ENCODE data around the gene CD274. TPM values are rescaled to one million over a fixed set of nuclear protein-coding genes. Genes with fewer than 3 reads are reported as not detected.

The CD274 gene
- polyA plus RNA-seq, 1 experiment, result 3.8 TPM

DNA sequence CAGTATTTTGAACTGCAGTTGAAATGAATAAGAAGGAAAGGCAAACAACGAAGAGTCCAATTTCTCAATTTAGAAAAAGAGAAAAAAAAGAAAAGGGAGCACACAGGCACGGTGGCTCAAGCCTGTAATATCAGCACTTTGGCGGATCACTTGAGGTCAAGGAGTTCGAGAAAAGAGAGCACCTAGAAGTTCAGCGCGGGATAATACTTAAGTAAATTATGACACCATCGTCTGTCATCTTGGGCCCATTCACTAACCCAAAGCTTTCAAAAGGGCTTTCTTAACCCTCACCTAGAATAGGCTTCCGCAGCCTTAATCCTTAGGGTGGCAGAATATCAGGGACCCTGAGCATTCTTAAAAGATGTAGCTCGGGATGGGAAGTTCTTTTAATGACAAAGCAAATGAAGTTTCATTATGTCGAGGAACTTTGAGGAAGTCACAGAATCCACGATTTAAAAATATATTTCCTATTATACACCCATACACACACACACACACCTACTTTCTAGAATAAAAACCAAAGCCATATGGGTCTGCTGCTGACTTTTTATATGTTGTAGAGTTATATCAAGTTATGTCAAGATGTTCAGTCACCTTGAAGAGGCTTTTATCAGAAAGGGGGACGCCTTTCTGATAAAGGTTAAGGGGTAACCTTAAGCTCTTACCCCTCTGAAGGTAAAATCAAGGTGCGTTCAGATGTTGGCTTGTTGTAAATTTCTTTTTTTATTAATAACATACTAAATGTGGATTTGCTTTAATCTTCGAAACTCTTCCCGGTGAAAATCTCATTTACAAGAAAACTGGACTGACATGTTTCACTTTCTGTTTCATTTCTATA lies 602 bp upstream of the CD274 start:
- TF ChIP-seq, protein P1, sequence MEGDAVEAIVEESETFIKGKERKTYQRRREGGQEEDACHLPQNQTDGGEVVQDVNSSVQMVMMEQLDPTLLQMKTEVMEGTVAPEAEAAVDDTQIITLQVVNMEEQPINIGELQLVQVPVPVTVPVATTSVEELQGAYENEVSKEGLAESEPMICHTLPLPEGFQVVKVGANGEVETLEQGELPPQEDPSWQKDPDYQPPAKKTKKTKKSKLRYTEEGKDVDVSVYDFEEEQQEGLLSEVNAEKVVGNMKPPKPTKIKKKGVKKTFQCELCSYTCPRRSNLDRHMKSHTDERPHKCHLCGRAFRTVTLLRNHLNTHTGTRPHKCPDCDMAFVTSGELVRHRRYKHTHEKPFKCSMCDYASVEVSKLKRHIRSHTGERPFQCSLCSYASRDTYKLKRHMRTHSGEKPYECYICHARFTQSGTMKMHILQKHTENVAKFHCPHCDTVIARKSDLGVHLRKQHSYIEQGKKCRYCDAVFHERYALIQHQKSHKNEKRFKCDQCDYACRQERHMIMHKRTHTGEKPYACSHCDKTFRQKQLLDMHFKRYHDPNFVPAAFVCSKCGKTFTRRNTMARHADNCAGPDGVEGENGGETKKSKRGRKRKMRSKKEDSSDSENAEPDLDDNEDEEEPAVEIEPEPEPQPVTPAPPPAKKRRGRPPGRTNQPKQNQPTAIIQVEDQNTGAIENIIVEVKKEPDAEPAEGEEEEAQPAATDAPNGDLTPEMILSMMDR (IDR thresholded peaks at IDR 0.05; ENCODE audit: insufficient read depth, low read depth, low read length), result no peak
- CTCF ChIA-PET, result interaction anchor here (0.7 to 4.5 kb wide), 22 partner anchors 8 to 708 kb away, joined by 3 to 30 read pairs (median 4); partner anchors contain the start of gene PLGRKT
- POLR2A ChIA-PET, result interaction anchor here (0.7 to 1.1 kb wide), 2 partner anchors 12 to 155 kb away, joined by 4 read pairs; partner anchors contain the start of gene PLGRKT
- H3K36me3 ChIP-seq (ENCODE audit: control insufficient read depth, insufficient read depth, low read length), result no peaks in the 10 kb centered on the region
- H3K27me3 ChIP-seq (ENCODE audit: control insufficient read depth, insufficient read depth, low read length), result no peaks in the 10 kb centered on the region
- DNase-seq (ENCODE audit: low read depth), result no peak
- peak overlapping the region; percentile 72 for H3K4me3 ChIP-seq (ENCODE audit: low read depth, low read length)

DNA sequence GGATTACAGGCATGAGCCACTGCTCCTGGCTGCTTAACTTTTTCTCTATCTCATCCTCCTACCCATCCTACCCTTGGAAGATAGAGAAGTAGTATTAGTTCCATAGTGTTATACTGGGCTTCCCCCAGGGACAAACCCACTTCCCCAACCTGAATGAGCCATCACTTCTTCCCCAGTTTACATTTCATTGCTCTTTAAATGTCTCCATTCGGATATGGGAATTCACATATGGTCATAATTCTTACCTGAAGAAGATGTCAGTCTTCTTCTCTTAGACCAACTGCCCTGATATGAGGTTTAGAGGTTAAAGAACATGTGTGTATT lies 1.9 kb downstream of the CD274 start:
- Histone ChIP-seq H3K36me3 (ENCODE audit: control insufficient read depth, insufficient read depth, low read length) (no peaks in the 10 kb centered on the region), H3K4me3 (ENCODE audit: low read depth, low read length) (no peak overlapping the region), H3K27me3 (ENCODE audit: control insufficient read depth, insufficient read depth, low read length) (no peaks in the 10 kb centered on the region)
- POLR2A ChIA-PET, result no interaction called here
- TF ChIP-seq, protein P1 (IDR thresholded peaks at IDR 0.05; ENCODE audit: insufficient read depth, low read depth, low read length), result no peak
- CTCF ChIA-PET, result interaction anchor here (1.0 kb wide), 1 partner anchor 137 kb away, joined by 4 read pairs; no protein-coding TSS in a partner anchor
- DNase-seq (ENCODE audit: low read depth), result no peak

DNA sequence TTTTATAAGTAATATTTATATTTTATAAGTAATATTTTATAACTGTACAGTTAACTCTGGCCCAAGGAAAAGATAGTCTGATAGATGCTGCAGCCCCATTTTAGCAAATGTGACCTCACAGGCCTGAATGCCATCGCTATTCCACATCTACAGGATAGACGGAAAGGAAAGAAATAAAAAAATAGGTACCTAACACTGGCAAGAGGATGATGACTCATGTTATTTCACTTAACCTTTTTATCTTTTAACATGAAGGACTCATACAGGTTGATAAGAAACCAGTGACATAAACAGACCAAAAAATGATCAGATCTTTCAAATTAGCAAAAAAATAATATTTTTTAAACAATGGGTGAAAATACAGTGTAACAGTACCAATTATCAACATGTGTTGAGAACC lies 2.7 kb downstream of the CD274 start:
- ChIA-PET CTCF (interaction anchor here (1.0 kb wide), 1 partner anchor 137 kb away, joined by 4 read pairs; no protein-coding TSS in a partner anchor), POLR2A (no interaction called here)
- TF ChIP-seq, protein P1 (IDR thresholded peaks at IDR 0.05; ENCODE audit: insufficient read depth, low read depth, low read length), result no peak
- Histone ChIP-seq H3K27me3 (ENCODE audit: control insufficient read depth, insufficient read depth, low read length) (no peaks in the 10 kb centered on the region), H3K36me3 (ENCODE audit: control insufficient read depth, insufficient read depth, low read length) (no peaks in the 10 kb centered on the region), H3K4me3 (ENCODE audit: low read depth, low read length) (no peak overlapping the region)
- no peak for DNase-seq (ENCODE audit: low read depth)

DNA sequence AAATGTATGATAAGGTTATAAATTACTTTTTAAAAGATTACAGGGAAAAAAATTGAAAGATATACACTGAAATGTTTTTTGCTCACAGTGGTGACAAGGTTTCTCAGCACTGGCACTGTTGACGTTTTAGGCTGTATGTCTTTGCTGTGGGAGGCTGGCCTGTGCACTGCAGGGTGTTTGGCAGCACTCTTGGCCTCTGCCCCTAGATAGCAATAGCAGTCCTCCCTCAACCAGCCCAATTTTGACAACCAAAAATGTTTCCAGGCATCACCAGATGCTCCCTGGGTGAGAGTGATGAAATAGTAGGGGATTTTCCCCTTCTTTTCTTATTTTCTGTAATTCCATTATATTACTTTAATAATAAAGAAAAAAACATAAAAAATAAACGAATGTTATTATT lies 3.3 kb downstream of the CD274 start:
- H3K4me3 ChIP-seq (ENCODE audit: low read depth, low read length), result no peak overlapping the region
- CTCF ChIA-PET, result no interaction called here
- H3K36me3 ChIP-seq (ENCODE audit: control insufficient read depth, insufficient read depth, low read length), result no peaks in the 10 kb centered on the region

DNA sequence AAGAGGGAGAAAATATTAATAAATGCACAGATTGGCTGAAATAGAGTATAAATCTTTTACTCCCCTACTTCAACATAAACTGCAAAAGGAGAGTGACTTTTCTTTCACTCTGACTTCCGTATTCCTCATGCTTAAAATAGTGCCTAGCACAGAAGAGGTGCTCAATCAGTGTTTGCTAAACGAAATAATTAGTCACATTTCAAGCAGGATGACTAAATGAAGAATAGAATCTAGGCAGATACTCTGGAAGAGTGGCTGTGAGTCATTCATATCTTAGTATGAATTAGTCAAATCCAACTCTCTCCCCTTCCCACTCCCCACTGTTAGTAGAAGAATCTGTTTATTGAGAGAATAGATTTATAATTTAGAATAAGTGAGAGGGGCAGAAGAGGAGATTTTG lies 4.8 kb downstream of the CD274 start:
- DNase-seq (ENCODE audit: low read depth), result peak; percentile 28
- Histone ChIP-seq H3K27me3 (ENCODE audit: control insufficient read depth, insufficient read depth, low read length) (no peaks in the 10 kb centered on the region), H3K36me3 (ENCODE audit: control insufficient read depth, insufficient read depth, low read length) (no peaks in the 10 kb centered on the region), H3K4me3 (ENCODE audit: low read depth, low read length) (no peak overlapping the region)
- POLR2A ChIA-PET, result interaction anchor here (0.6 kb wide), 1 partner anchor 217 kb away, joined by 3 read pairs; no protein-coding TSS in a partner anchor
- CTCF ChIA-PET, result no interaction called here
- TF ChIP-seq, protein P1 (IDR thresholded peaks at IDR 0.05; ENCODE audit: insufficient read depth, low read depth, low read length), result no peak

More for the DNA sequence above, 3.3 kb downstream of the CD274 start:
- TF ChIP-seq, protein P1 (IDR thresholded peaks at IDR 0.05; ENCODE audit: insufficient read depth, low read depth, low read length), result no peak
- DNase-seq (ENCODE audit: low read depth), result no peak
- POLR2A ChIA-PET, result no interaction called here
- no peaks in the 10 kb centered on the region for H3K27me3 ChIP-seq (ENCODE audit: control insufficient read depth, insufficient read depth, low read length)
